ENCODE measurements around the gene CORO7.
"Not testable (repeated sequence)": the region's sequence is repeated elsewhere in the genome, so short reads cannot be mapped to it uniquely, and the experiment has no call there.

CORO7 gene

GRCh38 chr16:4339455-4339854 is 76.9 kb downstream of the CORO7 start:
- no peak overlapping the region for H3K27ac ChIP-seq

DNA sequence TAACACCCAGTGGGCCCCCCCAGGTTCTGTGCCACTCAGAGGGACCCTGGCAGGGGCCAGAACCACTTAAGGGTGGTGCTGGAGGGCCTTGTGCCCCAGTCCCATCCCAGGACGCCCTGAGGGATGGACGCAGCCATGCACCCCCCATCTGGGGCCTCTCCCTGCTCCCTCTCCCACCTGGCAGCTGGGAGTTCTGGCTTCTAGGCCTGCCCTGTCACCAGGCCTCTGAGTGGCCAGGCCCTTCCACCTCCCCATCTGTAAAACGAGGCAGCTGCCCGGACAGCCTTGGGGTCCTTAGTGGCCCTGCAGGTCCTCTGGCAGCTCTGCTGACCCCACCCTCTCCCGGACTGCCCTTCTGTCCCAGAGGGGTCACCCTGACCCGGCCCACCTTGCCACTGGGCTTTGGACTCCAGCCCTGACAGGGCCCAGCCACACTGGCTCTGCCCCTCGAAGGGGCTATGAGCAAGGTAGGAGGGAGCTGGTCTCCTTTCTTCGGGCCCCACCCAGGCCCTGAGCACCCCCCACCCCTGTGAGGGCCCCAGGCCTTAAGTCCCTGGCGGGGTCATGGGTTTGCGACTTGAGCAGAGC is 77.6 kb downstream of the CORO7 start:
- TF ChIP-seq ZFX (IDR thresholded peaks at IDR 0.05) (no peak), CTCF (conservative IDR thresholded peaks at IDR 0.05) (no peak)
- no peak overlapping the region for H3K27ac ChIP-seq

More at GRCh38 chr16:4339455-4339854, 76.9 kb downstream of the CORO7 start:
- TF ChIP-seq ZFX (IDR thresholded peaks at IDR 0.05) = no peak
- TF ChIP-seq CTCF (conservative IDR thresholded peaks at IDR 0.05) = no peak

- H3K27ac ChIP-seq = no peak overlapping the region
- TF ChIP-seq ZFX (IDR thresholded peaks at IDR 0.05) (no peak), CTCF (conservative IDR thresholded peaks at IDR 0.05) (no peak)
These were observed 78.2 kb downstream of the CORO7 start for GRCh38 chr16:4338125-4338582.

DNA sequence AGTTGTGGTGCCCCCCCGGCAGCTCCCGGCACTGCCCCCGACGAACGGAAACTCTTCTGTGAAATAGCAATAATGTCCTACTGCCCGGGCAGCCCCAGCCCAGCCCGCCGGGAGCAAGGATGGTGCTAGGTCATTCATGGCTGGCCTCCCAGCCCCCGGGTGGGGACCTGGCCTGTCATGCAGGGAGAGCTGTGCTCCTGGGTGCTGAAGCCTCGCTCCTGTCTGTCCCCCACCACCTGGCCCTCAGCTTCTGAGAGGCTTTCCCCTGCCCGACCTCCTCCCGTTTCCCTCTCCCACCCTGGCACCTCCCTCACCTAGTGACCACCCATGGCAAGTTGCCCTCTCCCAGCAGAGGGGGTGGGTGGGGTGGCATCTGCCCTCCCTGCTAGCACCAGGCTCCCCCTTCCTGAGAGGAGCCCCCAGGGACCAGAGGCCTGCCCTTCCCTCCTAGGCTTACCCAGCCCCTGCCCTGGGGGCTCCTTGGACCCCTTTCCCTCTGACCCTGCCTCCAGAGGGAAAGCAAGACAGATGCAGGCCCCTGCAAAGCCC is 78.8 kb downstream of the CORO7 start:
- TF ChIP-seq CTCF (conservative IDR thresholded peaks at IDR 0.05) (no peak), ZFX (IDR thresholded peaks at IDR 0.05) (no peak)
- H3K27ac ChIP-seq = no peak overlapping the region

- no peak overlapping the region for H3K27ac ChIP-seq
These were observed 79.5 kb downstream of the CORO7 start for GRCh38 chr16:4336701-4337539.

GRCh38 chr16:4334724-4335495 is 81.5 kb downstream of the CORO7 start:
- H3K27ac ChIP-seq = no peak overlapping the region
- no peak for TF ChIP-seq ZFX (IDR thresholded peaks at IDR 0.05)

More at GRCh38 chr16:4336701-4337539, 79.5 kb downstream of the CORO7 start:
- no peak for TF ChIP-seq CTCF (conservative IDR thresholded peaks at IDR 0.05)
- TF ChIP-seq ZFX (IDR thresholded peaks at IDR 0.05) = no peak

DNA sequence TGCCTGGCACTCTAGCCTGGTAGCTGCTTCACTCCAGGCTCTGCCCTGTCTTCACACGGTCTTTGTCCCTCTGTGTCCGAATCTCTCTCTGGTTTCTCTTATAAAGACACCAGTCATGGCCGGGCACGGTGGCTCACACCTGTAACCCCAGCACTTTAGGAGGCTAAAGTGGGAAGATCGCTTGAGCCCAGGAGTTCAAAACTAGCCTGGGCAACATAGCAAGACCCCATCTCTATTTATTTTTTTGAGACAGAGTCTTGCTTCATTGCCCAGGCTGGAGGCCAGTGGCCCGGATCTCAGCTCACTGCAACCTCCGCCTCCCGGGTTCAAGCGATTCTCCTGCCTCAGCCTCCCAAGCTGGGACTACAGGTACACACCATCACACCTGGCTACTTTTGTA is 82.7 kb downstream of the CORO7 start:
- not testable (repeated sequence) for H3K27ac ChIP-seq

DNA sequence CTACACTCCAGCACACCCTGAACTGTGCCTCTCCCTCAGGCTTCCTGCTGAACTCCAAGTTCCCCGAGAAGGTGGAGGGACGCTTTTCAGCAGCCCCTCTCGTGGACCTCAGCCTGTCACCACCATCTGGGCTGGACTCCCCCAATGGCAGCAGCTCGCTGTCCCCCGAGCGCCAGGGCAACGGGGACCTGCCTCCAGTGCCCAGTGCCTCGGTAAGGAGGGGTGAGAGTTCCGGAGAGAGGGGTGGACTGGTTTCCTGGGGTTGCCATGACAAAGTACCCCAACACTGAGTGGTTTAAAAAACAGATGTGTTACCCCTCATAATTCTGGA is 83.1 kb downstream of the CORO7 start:
- TF ChIP-seq ZFX (IDR thresholded peaks at IDR 0.05) (no peak), CTCF (conservative IDR thresholded peaks at IDR 0.05) (no peak)
- H3K27ac ChIP-seq = no peak overlapping the region
